UCSD-AML1 (cell line): ENCODE data around the gene B4GALT3.

Experiments
- DNase-seq: peaks from one replicate; lab custom pipeline; 2025; ENCODE audit not compliant: unreplicated experiment; lab: John Stamatoyannopoulos, UW

Gene B4GALT3

GRCh38 chr1:161206411-161207140 is 29.3 kb upstream of the B4GALT3 start:
- DNase-seq, result no peak

GRCh38 chr1:161201836-161202712 is 24.8 kb upstream of the B4GALT3 start, which contains the start of gene NDUFS2:
NDUFS2 (plus strand) TSS chr1:161202367; CDS start chr1:161202386, 19 bp downstream.
- peak; percentile 94 for DNase-seq

GRCh38 chr1:161200992-161201835 is 23.9 kb upstream of the B4GALT3 start:
- peak; percentile 76 for DNase-seq

GRCh38 chr1:161200421-161200991 is 23.2 kb upstream of the B4GALT3 start:
- DNase-seq, result peak; percentile 69

- DNase-seq, result peak; percentile 37
These were observed 22.3 kb upstream of the B4GALT3 start for GRCh38 chr1:161199506-161200139.

- peak; percentile 76 for DNase-seq
These were observed 21.7 kb upstream of the B4GALT3 start, which contains the start of gene ADAMTS4 for GRCh38 chr1:161198897-161199431. ADAMTS4 (minus strand) TSS chr1:161199054; CDS start chr1:161198627, 427 bp downstream.

GRCh38 chr1:161198194-161198896 is 21.0 kb upstream of the B4GALT3 start:
- DNase-seq, result peak; percentile 53

GRCh38 chr1:161197560-161198193 is 20.4 kb upstream of the B4GALT3 start:
- no peak for DNase-seq

- DNase-seq, result no peak
These were observed 19.5 kb upstream of the B4GALT3 start for GRCh38 chr1:161196521-161197451.

GRCh38 chr1:161196111-161196510 is 18.8 kb upstream of the B4GALT3 start:
- DNase-seq, result no peak

GRCh38 chr1:161195171-161195570 is 17.9 kb upstream of the B4GALT3 start:
- no peak for DNase-seq

GRCh38 chr1:161193561-161194235 is 16.4 kb upstream of the B4GALT3 start:
- no peak for DNase-seq

- DNase-seq, result peak; percentile 60
These were observed 15.5 kb upstream of the B4GALT3 start for GRCh38 chr1:161192476-161193465.

- DNase-seq, result no peak
These were observed 14.7 kb upstream of the B4GALT3 start for GRCh38 chr1:161191971-161192370.

- no peak for DNase-seq
These were observed 13.7 kb upstream of the B4GALT3 start for GRCh38 chr1:161190962-161191521.

GRCh38 chr1:161189036-161189435 is 11.7 kb upstream of the B4GALT3 start:
- no peak for DNase-seq
